HEK293T (cell line): Measurements from ENCODE around the gene IL12B.
"Not testable (repeated sequence)": the region's sequence is repeated elsewhere in the genome, so short reads cannot be mapped to it uniquely, and the experiment has no call there.

Experiments used
- CTCF ChIA-PET: fragments of 350-600 bp; formaldehyde crosslinking; extraction: SDS; loops from one replicate; lab custom pipeline; 2021; ENCODE audit warnings: antibody characterized with exemption, inconsistent platforms; lab: Yijun Ruan, JAX
- POLR2A ChIA-PET: fragments of 350-600 bp; formaldehyde crosslinking; extraction: SDS; loops from one replicate; lab custom pipeline; 2020; ENCODE audit warnings: antibody characterized with exemption, inconsistent platforms; lab: Yijun Ruan, JAX
- DNase-seq: peaks from one replicate; pipeline ENCODE4 v3.0.0; 2012; ENCODE audit warnings: mixed read lengths; ENCODE audit errors: extremely low spot score
- ARNT ChIP-seq: fragments of 450-650 bp; IDR thresholded peaks from 2 replicates; pipeline ENCODE4 v1.6.1; 2017; ENCODE audit warnings: mild to moderate bottlenecking
- BHLHE40 ChIP-seq: fragments of 450-650 bp; IDR thresholded peaks from 2 replicates; pipeline ENCODE4 v1.6.1; 2016; ENCODE audit warnings: mild to moderate bottlenecking, moderate library complexity, borderline replicate concordance
- CTBP1 ChIP-seq: fragments of 450-650 bp; IDR thresholded peaks from 2 replicates; pipeline ENCODE4 v1.6.1; 2016; ENCODE audit warnings: borderline replicate concordance
- ELF4 ChIP-seq: fragments of 450-650 bp; IDR thresholded peaks from 2 replicates; pipeline ENCODE4 v1.6.1; 2017; ENCODE audit warnings: antibody characterized with exemption
- FOXA1 ChIP-seq: fragments of 450-650 bp; IDR thresholded peaks from 2 replicates; pipeline ENCODE4 v1.6.1; 2016; ENCODE audit warnings: mild to moderate bottlenecking
- FOXK2 ChIP-seq: fragments of 450-650 bp; IDR thresholded peaks from 2 replicates; pipeline ENCODE4 v1.6.1; 2016; ENCODE audit warnings: mild to moderate bottlenecking
- FOXM1 ChIP-seq: fragments of 450-650 bp; IDR thresholded peaks from 2 replicates; pipeline ENCODE4 v1.6.1; 2017; ENCODE audit warnings: mild to moderate bottlenecking, borderline replicate concordance
- HDGF ChIP-seq: fragments of 450-650 bp; IDR thresholded peaks from 2 replicates; pipeline ENCODE4 v1.6.1; 2017; ENCODE audit warnings: antibody characterized with exemption, borderline replicate concordance
- L3MBTL2 ChIP-seq: fragments of 450-650 bp; conservative IDR thresholded peaks from 2 replicates; pipeline ENCODE4 v1.6.1; 2016; ENCODE audit warnings: mild to moderate bottlenecking
- LEF1 ChIP-seq: fragments of 450-650 bp; IDR thresholded peaks from 2 replicates; pipeline ENCODE4 v1.6.1; 2017; ENCODE audit warnings: mild to moderate bottlenecking, borderline replicate concordance
- NFRKB ChIP-seq: fragments of 450-650 bp; IDR thresholded peaks from 2 replicates; pipeline ENCODE4 v1.6.1; 2016; ENCODE audit warnings: mild to moderate bottlenecking, moderate library complexity
- PKNOX1 ChIP-seq: fragments of 450-650 bp; IDR thresholded peaks from 2 replicates; pipeline ENCODE4 v1.6.1; 2016
- SP1 ChIP-seq: fragments of 450-650 bp; IDR thresholded peaks from 2 replicates; pipeline ENCODE4 v1.6.1; 2017
- SUZ12 ChIP-seq: fragments of 450-650 bp; IDR thresholded peaks from 2 replicates; pipeline ENCODE4 v1.6.1; 2016; ENCODE audit warnings: mild to moderate bottlenecking
- TARDBP ChIP-seq: fragments of 450-650 bp; IDR thresholded peaks from 2 replicates; pipeline ENCODE4 v1.6.1; 2016
- ZNF384 ChIP-seq: fragments of 450-650 bp; IDR thresholded peaks from 2 replicates; pipeline ENCODE4 v1.6.1; 2016

IL12B gene

DNA sequence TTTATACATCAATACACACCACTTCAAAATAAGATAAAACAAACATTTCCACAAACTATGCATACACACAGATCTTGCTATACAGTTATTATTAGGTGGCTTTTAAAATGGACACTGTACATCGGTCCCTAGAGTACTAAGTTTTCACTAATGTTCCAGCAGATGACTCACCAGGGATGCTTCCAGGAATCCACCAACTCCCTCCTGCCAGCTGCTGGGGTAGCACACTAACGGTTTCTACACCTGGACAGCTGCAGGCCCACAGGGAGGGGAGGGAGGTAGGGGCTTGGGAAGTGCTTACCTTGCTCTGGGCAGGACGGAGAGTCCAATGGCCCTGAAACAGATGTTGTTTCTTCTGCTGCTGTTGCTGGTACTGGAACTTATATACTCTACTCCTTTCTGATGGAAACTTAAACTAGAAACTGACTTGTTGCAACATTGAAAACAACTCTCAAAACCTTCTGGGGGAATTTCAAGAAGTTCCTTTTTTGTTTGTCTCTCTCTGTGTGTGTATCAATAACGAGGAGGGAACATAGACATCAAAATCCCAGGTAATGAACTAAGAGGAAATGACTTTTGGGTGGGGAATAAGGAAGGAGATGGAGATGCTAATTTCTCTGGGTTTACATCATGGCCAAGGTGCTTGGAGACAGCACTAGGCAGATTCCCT is at the start of gene IL12B:
Gene IL12B (minus strand): TSS at position 357 of the 670 bp plus-strand sequence. CDS start 3,705 bp downstream, outside the sequence.
- DNase-seq: no peak
- ChIA-PET CTCF (no interaction called here), POLR2A (no interaction called here)
- TF ChIP-seq LEF1: no peak
- TF ChIP-seq BHLHE40: no peak
- no peak for TF ChIP-seq FOXK2
- TF ChIP-seq ELF4: no peak
- TF ChIP-seq PKNOX1: no peak
- TF ChIP-seq HDGF: no peak
- TF ChIP-seq TARDBP: no peak
- no peak for TF ChIP-seq NFRKB
- no peak for TF ChIP-seq L3MBTL2
- TF ChIP-seq CTBP1: no peak
- no peak for TF ChIP-seq SUZ12
- TF ChIP-seq ARNT: no peak
- no peak for TF ChIP-seq FOXA1
- TF ChIP-seq FOXM1: no peak
- TF ChIP-seq SP1: no peak
- no peak for TF ChIP-seq ZNF384

- CTCF ChIA-PET: no interaction called here
- no peak for DNase-seq
- POLR2A ChIA-PET: no interaction called here
- TF ChIP-seq TARDBP: no peak
- TF ChIP-seq LEF1: no peak
- TF ChIP-seq L3MBTL2: no peak
- no peak for TF ChIP-seq SUZ12
- TF ChIP-seq BHLHE40: no peak
- no peak for TF ChIP-seq FOXK2
- no peak for TF ChIP-seq HDGF
- no peak for TF ChIP-seq NFRKB
- no peak for TF ChIP-seq ELF4
- no peak for TF ChIP-seq FOXA1
- TF ChIP-seq ARNT: no peak
- no peak for TF ChIP-seq CTBP1
- no peak for TF ChIP-seq SP1
- TF ChIP-seq PKNOX1: no peak
- no peak for TF ChIP-seq ZNF384
- no peak for TF ChIP-seq FOXM1
Measured at GRCh38 chr5:159377653-159378052, 47.4 kb upstream of the IL12B start.

- CTCF ChIA-PET, POLR2A ChIA-PET, DNase-seq: not testable (repeated sequence)
Measured at GRCh38 chr5:159367866-159368265, 37.6 kb upstream of the IL12B start.

DNA sequence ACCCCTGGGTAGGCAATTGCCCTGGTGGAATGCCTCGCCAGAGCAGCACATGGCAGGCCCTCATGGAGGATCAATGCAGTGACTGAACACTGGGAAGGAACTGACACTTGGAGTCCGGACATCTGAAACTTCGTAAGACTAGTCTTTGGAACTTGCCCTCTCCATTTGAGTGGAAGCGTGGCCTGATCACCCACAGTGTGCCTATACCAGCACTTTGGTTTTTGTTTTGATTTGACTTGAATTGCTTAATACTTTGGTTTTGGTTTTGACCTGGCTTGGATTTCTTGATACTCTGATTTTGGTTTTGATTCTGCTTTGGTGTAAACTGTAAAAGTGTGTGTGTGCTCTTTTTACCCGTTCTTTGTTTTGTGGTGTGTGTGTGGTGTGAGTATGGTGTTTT is 36.5 kb upstream of the IL12B start:
- POLR2A ChIA-PET, DNase-seq: not testable (repeated sequence)

GRCh38 chr5:159362220-159362619 is 31.9 kb upstream of the IL12B start:
- no peak for TF ChIP-seq SUZ12
- CTCF ChIA-PET: no interaction called here
- DNase-seq: no peak
- POLR2A ChIA-PET: no interaction called here

More for the DNA sequence above, 36.5 kb upstream of the IL12B start:
- CTCF ChIA-PET: not testable (repeated sequence)

DNA sequence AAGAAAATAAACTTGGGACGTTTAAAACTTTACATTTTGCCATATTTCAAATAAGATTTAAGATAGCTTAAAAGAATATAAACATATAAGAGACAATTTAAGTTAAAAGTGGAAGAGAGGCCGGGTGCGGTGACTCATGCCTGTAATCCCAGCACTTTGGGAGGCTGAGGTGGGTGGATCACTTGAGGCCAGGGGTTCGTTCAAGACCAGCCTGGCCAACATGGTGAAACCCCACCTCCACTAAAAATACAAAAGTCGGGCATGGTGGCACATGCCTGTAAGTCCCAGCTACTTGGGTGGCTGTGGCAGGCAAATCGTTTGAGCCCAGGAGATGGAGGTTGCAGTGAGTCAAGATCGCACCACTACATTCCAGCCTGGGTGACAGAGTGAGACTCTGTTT is 29.6 kb upstream of the IL12B start:
- DNase-seq, CTCF ChIA-PET, POLR2A ChIA-PET: not testable (repeated sequence)

DNA sequence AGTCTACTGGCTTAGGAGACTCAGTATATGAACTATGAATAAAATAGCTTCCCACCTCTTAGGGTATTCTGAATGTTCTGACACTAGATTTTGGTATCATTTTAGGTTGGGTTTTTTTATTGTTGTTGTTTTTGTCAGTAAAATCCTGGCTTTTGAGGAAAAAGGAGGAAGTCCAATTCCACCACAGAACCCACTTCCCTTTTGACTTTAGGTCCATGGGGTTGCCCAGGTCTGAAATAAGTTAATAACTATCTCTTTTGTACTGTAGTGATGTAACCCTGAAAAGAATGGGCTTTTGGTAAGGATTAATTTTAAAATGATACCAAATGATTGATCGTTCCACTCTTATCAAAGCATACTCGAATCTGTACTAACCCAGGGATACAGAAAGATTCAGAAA is 29.1 kb upstream of the IL12B start:
- TF ChIP-seq ARNT (no peak), LEF1 (no peak), SUZ12 (no peak), FOXK2 (no peak), FOXM1 (no peak)
- DNase-seq: no peak
- ChIA-PET POLR2A (no interaction called here), CTCF (no interaction called here)

DNA sequence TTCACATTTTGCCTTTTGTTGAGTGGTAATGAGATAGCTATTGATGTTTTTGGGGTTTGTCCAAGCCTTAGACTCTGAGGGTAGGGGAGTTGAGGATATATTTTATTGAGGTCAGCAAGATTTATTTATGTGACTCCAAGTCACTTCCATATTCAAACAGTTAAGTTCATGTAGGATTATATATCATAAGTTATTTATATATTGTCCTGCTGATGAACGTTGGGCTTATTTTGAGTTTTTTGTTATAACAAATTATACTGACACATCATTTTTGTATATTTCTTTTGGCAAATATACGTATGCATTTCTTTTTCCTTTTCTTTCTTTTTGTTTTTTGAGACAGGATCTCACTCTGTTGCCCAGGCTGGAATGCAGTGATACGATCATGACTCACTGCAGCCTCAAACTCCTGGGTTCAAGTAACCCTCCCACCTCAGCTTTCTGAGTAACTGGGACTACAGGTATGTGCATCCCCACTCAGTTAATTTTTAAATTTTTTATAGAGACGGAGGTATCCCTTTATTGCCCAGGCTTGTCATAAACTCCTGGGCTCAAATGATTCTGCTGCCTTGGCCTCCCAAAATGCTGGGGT is 23.5 kb upstream of the IL12B start:
- TF ChIP-seq ARNT: no peak
- no peak for TF ChIP-seq LEF1
- TF ChIP-seq ELF4: no peak
- no peak for TF ChIP-seq HDGF
- TF ChIP-seq CTBP1: no peak
- no peak for TF ChIP-seq L3MBTL2
- TF ChIP-seq FOXK2: no peak
- no peak for TF ChIP-seq ZNF384
- no peak for TF ChIP-seq SP1
- TF ChIP-seq FOXM1: no peak
- TF ChIP-seq SUZ12: no peak
- no peak for TF ChIP-seq BHLHE40
- TF ChIP-seq TARDBP: no peak
- no peak for TF ChIP-seq PKNOX1
- no peak for TF ChIP-seq FOXA1
- TF ChIP-seq NFRKB: no peak
- CTCF ChIA-PET: interaction anchor here (0.7 kb wide), 1 partner anchor 690 kb away, joined by 4 read pairs; no protein-coding TSS in a partner anchor
- POLR2A ChIA-PET: no interaction called here
- DNase-seq: no peak

- POLR2A ChIA-PET, DNase-seq, CTCF ChIA-PET: not testable (repeated sequence)
Measured at GRCh38 chr5:159350644-159351043, 20.4 kb upstream of the IL12B start.

DNA sequence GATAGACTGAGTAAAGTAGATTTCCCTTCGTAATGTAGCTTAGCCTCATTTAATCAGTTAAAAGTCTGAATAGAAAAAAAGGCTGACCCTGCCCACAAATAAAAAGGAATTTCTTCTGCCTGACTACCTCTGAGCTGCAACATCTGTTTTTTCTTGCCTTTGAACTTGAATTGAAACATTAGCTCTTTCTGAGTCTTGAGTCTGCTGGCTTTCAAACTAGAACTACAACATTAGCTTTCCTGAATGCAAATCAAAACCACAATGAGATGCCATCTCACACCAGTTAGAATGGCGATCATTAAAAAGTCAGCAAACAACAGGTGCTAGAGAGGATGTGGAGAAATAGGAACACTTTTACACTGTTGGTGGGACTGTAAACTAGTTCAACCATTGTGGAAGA is 19.9 kb upstream of the IL12B start:
- POLR2A ChIA-PET, DNase-seq: not testable (repeated sequence)
- CTCF ChIA-PET: interaction anchor here (0.7 kb wide), 1 partner anchor 44 kb away, joined by 4 read pairs; no protein-coding TSS in a partner anchor
